NT2/D1 (cell line): ENCODE data around the gene ADAMTS20.

Experiments used
- SUZ12 ChIP-seq: IDR thresholded peaks from 2 replicates; pipeline ENCODE4 v1.6.1; 2011; ENCODE audit not compliant: insufficient read length, insufficient read depth; ENCODE audit errors: extremely low read depth
- ZNF274 ChIP-seq: IDR thresholded peaks from 2 replicates; pipeline ENCODE4 v1.6.1; 2011; ENCODE audit warnings: mild to moderate bottlenecking, low read depth, low read length

- TF ChIP-seq SUZ12 (no peak), ZNF274 (no peak)
These were observed 1.2 kb downstream of the ADAMTS20 start for GRCh38 chr12:43550831-43551271.
